OCI-LY1 (cell line): ENCODE measurements around the gene AFTPH.

Source experiments
- H2AFZ ChIP-seq: fragments of 200-600 bp; sonication (generic), shearing (Covaris generic); 2 replicates; pipeline ENCODE4 v1.6.0; 2014; ENCODE audit warnings: antibody characterized with exemption, mild to moderate bottlenecking, low read length
- H3F3A ChIP-seq: fragments of 200-600 bp; sonication (generic), shearing (Covaris generic); 2 replicates; pipeline ENCODE4 v1.6.0; 2014; ENCODE audit warnings: mild to moderate bottlenecking, antibody characterized with exemption, low read length, moderate library complexity; ENCODE audit not compliant: insufficient read depth
- H3K27ac ChIP-seq: fragments of 200-600 bp; sonication (generic); 2 replicates; pipeline ENCODE4 v1.5.1; 2014; ENCODE audit warnings: low read length, mixed run types, mild to moderate bottlenecking, low read depth; ENCODE audit not compliant: poor library complexity, severe bottlenecking
- H3K27me3 ChIP-seq: fragments of 200-600 bp; sonication (generic); 2 replicates; pipeline ENCODE4 v1.6.0; 2014; ENCODE audit warnings: antibody characterized with exemption, mild to moderate bottlenecking, low read length, moderate library complexity; ENCODE audit not compliant: insufficient read depth
- H3K36me3 ChIP-seq: fragments of 200-600 bp; sonication (generic); 2 replicates; pipeline ENCODE4 v1.6.1; 2014; ENCODE audit warnings: mild to moderate bottlenecking, antibody characterized with exemption, low read length, moderate library complexity, mixed read lengths; ENCODE audit not compliant: insufficient read depth
- H3K4me1 ChIP-seq: fragments of 200-600 bp; sonication (generic); 2 replicates; pipeline ENCODE4 v1.5.1; 2014; ENCODE audit warnings: mild to moderate bottlenecking, low read length, moderate library complexity; ENCODE audit not compliant: insufficient read depth, severe bottlenecking
- H3K4me2 ChIP-seq: fragments of 200-600 bp; sonication (generic), shearing (Covaris generic); 2 replicates; pipeline ENCODE4 v1.6.1; 2014; ENCODE audit warnings: low read length
- H3K4me3 ChIP-seq: fragments of 200-600 bp; sonication (generic); 2 replicates; pipeline ENCODE4 v1.5.1; 2014; ENCODE audit warnings: low read length, low read depth, mild to moderate bottlenecking, mixed read lengths; ENCODE audit not compliant: poor library complexity, severe bottlenecking
- H3K79me2 ChIP-seq: fragments of 200-600 bp; shearing (Covaris generic); 2 replicates; pipeline ENCODE4 v1.6.1; 2016; ENCODE audit warnings: mixed run types, low read length, mixed read lengths; ENCODE audit not compliant: insufficient read depth
- H3K9ac ChIP-seq: fragments of 200-600 bp; sonication (generic), shearing (Covaris generic); 2 replicates; pipeline ENCODE4 v1.6.1; 2014; ENCODE audit warnings: mild to moderate bottlenecking, low read length, mixed read lengths
- H3K9me2 ChIP-seq: fragments of 200-600 bp; sonication (generic), shearing (Covaris generic); 2 replicates; pipeline ENCODE4 v1.6.1; 2014; ENCODE audit warnings: low read depth, mild to moderate bottlenecking, low read length, mixed read lengths
- H3K9me3 ChIP-seq: fragments of 200-600 bp; shearing (Covaris generic); 2 replicates; pipeline ENCODE4 v1.6.1; 2014; ENCODE audit warnings: low read length, mixed read lengths
- H4K20me1 ChIP-seq: fragments of 200-600 bp; sonication (generic), shearing (Covaris generic); 2 replicates; pipeline ENCODE4 v1.6.0; 2016; ENCODE audit warnings: mild to moderate bottlenecking, low read length; ENCODE audit not compliant: insufficient read depth
- EZH2 ChIP-seq: fragments of 200-600 bp; sonication (generic), shearing (Covaris generic); IDR thresholded peaks from 2 replicates; pipeline ENCODE4 v1.8.0; 2017; ENCODE audit warnings: borderline replicate concordance, mixed run types, mild to moderate bottlenecking, antibody characterized with exemption, low read length, moderate library complexity, mixed read lengths
- TF ChIP-seq, protein P1 (sequence below): fragments of 200-600 bp; sonication (generic), shearing (Covaris generic); IDR thresholded peaks from 2 replicates; pipeline ENCODE4 v1.5.1; 2017; ENCODE audit warnings: mild to moderate bottlenecking, antibody characterized with exemption, low read length, moderate library complexity, mixed read lengths

AFTPH gene

DNA sequence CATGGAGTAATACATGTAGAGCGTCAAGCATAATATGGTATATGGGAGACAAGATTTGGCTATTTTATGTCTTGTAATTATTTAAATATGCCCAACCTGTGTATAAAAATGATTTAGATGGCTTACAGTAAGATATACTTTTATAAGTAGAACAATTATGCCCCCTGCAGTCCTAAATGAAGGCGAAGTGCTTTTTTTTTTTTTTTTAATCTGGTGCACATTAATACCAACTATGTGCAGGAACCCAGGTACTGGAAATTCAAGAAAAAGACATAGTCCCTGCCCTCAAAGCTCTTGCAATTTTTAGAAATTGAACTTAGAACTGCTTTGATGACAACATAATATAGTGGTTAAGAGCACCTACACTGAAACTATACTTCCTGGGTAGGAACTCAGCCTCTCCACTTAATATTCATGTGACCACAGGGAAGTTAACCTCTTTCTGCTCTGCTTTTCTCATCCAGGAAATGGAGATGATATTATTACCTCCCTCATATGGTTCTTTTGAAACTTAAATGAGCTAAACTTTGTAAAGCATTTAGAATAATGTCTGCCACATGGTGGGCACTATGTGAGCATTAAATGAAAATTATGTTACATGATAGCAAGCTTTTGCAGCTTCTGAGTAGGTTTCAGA lies 38.1 kb downstream of the AFTPH start:
- 0 out of 2 replicates have a peak, but pooled peaks cover 9% of the 10 kb centered on the region for H3K36me3 ChIP-seq
- TF ChIP-seq, protein P1, sequence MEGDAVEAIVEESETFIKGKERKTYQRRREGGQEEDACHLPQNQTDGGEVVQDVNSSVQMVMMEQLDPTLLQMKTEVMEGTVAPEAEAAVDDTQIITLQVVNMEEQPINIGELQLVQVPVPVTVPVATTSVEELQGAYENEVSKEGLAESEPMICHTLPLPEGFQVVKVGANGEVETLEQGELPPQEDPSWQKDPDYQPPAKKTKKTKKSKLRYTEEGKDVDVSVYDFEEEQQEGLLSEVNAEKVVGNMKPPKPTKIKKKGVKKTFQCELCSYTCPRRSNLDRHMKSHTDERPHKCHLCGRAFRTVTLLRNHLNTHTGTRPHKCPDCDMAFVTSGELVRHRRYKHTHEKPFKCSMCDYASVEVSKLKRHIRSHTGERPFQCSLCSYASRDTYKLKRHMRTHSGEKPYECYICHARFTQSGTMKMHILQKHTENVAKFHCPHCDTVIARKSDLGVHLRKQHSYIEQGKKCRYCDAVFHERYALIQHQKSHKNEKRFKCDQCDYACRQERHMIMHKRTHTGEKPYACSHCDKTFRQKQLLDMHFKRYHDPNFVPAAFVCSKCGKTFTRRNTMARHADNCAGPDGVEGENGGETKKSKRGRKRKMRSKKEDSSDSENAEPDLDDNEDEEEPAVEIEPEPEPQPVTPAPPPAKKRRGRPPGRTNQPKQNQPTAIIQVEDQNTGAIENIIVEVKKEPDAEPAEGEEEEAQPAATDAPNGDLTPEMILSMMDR, result peak; percentile 55; the same call in 1 of the 2 replicates
- TF ChIP-seq EZH2, result no peak
- peaks cover 20% of the 10 kb centered on the region for H3K79me2 ChIP-seq
- no peak overlapping the region for H3K4me3 ChIP-seq
- no peaks in the 10 kb centered on the region for H3F3A ChIP-seq
- H3K9me3 ChIP-seq, result no peaks in the 10 kb centered on the region
- H3K27me3 ChIP-seq, result no peaks in the 10 kb centered on the region
- no peak overlapping the region for H3K27ac ChIP-seq
- H3K4me1 ChIP-seq, result peaks cover 6% of the 10 kb centered on the region
- no peak overlapping the region for H3K4me2 ChIP-seq
- H4K20me1 ChIP-seq, result no peaks in the 10 kb centered on the region
- no peak overlapping the region for H3K9ac ChIP-seq
- H2AFZ ChIP-seq, result no peak overlapping the region
- no peaks in the 10 kb centered on the region for H3K9me2 ChIP-seq

DNA sequence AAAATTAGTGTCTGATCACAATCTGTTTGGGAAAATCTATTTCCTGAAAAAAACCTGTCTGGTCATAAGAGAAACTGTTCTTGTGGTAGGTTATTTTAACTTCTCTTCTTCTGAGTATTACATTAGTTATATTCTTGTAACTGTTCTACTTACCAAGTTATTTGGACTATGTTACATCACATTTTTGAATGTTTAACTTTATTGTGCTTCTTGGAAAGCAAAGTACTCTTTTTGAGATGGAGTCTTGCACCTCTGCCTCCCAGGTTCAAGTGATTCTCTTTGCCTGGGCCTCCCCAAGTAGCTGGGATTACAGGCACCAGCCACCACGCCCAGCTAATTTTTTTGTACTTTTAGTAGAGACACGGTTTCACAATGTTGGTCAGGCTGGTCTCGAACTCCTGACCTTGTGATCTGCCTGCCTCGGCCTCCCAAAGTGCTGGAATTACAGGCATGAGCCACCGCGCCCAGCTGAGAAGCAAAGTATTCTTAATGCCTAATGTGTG lies 39.4 kb downstream of the AFTPH start:
- H3K4me3 ChIP-seq, result no peak overlapping the region
- peaks cover 20% of the 10 kb centered on the region for H3K79me2 ChIP-seq
- H3K27me3 ChIP-seq, result no peaks in the 10 kb centered on the region
- TF ChIP-seq, protein P1, result no peak
- no peak for TF ChIP-seq EZH2
- H3K4me2 ChIP-seq, result no peak overlapping the region
- H4K20me1 ChIP-seq, result no peaks in the 10 kb centered on the region
- H3K27ac ChIP-seq, result no peak overlapping the region
- peaks cover 8% of the 10 kb centered on the region; the same call in 1 of the 2 replicates for H3K36me3 ChIP-seq
- peaks cover 6% of the 10 kb centered on the region for H3K4me1 ChIP-seq
- H3F3A ChIP-seq, result no peaks in the 10 kb centered on the region
- no peaks in the 10 kb centered on the region for H3K9me2 ChIP-seq
- no peak overlapping the region for H2AFZ ChIP-seq
- no peaks in the 10 kb centered on the region for H3K9me3 ChIP-seq
- H3K9ac ChIP-seq, result no peak overlapping the region

DNA sequence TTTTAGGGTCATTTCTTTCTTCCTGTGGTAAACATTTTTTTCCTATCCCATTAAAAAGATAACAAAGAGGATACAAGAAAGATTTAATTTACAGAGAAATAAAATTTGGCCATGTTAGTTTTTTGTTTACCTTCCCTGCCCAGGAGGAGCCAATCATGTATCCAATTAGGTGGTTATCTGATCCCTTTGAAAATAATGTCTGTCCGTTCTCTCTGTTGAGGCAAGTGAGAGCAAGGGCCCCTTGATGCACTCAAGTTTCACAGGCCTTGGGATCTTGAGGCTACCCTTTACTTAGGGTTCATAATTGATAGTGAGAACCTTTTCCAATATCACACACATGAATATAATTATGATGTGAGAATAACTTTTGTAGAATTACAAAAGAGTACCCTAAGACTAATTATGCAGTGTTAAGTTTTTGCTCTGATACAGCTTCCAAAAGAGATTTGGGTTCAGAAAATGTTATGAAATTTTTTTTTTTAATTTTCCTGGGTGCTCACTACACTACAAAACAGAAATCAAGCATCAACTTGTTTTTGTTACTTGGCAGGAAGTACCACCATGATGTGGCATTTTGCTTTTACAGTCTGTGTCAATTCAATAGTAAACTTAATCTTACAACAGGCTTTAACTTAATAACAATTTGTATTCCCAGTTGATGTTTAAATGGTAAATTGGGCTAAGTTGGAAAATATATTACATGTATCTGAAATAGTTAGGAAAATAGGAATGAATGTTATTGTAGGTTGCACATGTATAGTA lies 42.0 kb downstream of the AFTPH start:
- H3K79me2 ChIP-seq, result peaks cover 20% of the 10 kb centered on the region
- H3K4me2 ChIP-seq, result no peak overlapping the region
- peaks cover 6% of the 10 kb centered on the region for H3K4me1 ChIP-seq
- H3K27ac ChIP-seq, result no peak overlapping the region
- H3K4me3 ChIP-seq, result no peak overlapping the region
- H4K20me1 ChIP-seq, result no peaks in the 10 kb centered on the region
- no peak overlapping the region for H2AFZ ChIP-seq
- H3K9me3 ChIP-seq, result no peaks in the 10 kb centered on the region
- H3K27me3 ChIP-seq, result no peaks in the 10 kb centered on the region
- no peaks in the 10 kb centered on the region for H3K9me2 ChIP-seq
- no peaks in the 10 kb centered on the region for H3F3A ChIP-seq
- H3K9ac ChIP-seq, result no peak overlapping the region
- H3K36me3 ChIP-seq, result peaks cover 10% of the 10 kb centered on the region; the same call in 1 of the 2 replicates
- TF ChIP-seq, protein P1, result no peak
- TF ChIP-seq EZH2, result no peak
